NT2/D1 (cell line): ENCODE results near the gene DLG2.

Experiments
- SUZ12 ChIP-seq: IDR thresholded peaks from 2 replicates; pipeline ENCODE4 v1.6.1; 2011; ENCODE audit not compliant: insufficient read length, insufficient read depth; ENCODE audit errors: extremely low read depth
- YY1 ChIP-seq: IDR thresholded peaks from 2 replicates; pipeline ENCODE4 v1.6.1; 2011; ENCODE audit not compliant: insufficient read length, insufficient read depth
- ZNF274 ChIP-seq: IDR thresholded peaks from 2 replicates; pipeline ENCODE4 v1.6.1; 2011; ENCODE audit warnings: mild to moderate bottlenecking, low read depth, low read length

DNA sequence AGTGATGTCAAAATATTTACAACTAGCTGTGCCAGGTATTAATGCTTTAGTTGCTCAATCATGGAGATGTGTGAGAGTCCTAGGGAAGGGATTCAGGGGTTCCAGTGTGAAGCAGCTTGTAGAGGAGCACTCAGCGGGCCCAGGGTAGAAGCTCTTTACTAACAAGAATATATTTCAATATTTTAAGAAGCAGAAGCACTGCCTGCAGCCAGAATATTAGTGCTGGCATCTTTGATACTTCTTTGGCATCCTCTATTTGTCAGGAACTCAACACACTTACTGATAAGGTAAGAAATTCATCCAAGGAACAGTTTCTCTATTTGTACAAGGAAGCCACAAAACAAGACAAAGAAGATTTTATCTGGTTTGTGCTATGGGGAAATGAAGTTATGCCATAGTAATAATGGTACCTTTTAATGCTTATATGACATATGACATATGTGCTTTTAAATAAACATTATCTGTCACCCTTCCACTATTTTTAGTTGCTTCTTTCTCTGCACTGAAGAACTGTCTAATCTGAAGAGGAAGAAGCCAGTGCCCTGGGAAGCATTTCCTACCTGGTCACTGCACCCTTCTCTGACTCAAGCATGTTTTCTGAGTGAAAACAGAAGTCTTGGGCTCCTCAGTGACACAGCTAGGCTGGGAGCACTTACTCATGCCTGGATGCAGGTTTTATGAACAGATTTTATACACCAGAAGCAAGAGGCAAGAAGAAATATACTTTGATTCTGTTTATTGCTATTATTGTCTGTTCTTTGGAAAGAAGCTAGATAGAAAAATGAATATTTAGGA lies 1952.8 kb downstream of the DLG2 start:
- TF ChIP-seq YY1 (no peak), ZNF274 (no peak), SUZ12 (no peak)
